Body of pancreas (tissue), 4 donors: ENCODE measurements around the gene SKI. TPM values are rescaled to one million over a fixed set of nuclear protein-coding genes. Genes with fewer than 3 reads are reported as not detected.

Experiments used
- ATAC-seq: fragments of 150-250 bp; one replicate; pipeline ENCODE4 v1.9.1; 2016
- DNase-seq, 4 donors: peaks; one replicate each; pipeline ENCODE4 v3.0.0-alpha.2; 2019
- H3K27ac ChIP-seq, 4 donors: fragments of 200-600 bp; sonication (generic); 1 replicate in 3 of 4; 2 replicates in 1 of 4; pipeline versions ENCODE4 v1.5.1 to v1.6.1; 2016 to 2019; ENCODE audit warnings: mild to moderate bottlenecking in 1 of 4, mixed read lengths in 1 of 4, moderate library complexity in 1 of 4
- H3K27me3 ChIP-seq, 2 donors: fragments of 200-600 bp; sonication (generic); one replicate each; pipeline ENCODE4 v1.6.0; 2016; ENCODE audit warnings: mild to moderate bottlenecking in 1 of 2
- H3K36me3 ChIP-seq, 2 donors: fragments of 200-600 bp; sonication (generic); replicated peaks in 1 of 2; 2 replicates each; pipeline ENCODE4 v1.5.1; 2016; ENCODE audit warnings: low read depth in 2 of 2; ENCODE audit not compliant: insufficient read depth in 1 of 2
- H3K4me1 ChIP-seq: fragments of 200-600 bp; sonication (generic); one replicate; pipeline ENCODE4 v1.6.0; 2016
- H3K4me3 ChIP-seq, 2 donors: fragments of 200-600 bp; sonication (generic); 1 replicate in 1 of 2; 2 replicates in 1 of 2; pipeline ENCODE4 v1.5.1; 2016 to 2019
- H3K9me3 ChIP-seq, 3 donors: fragments of 200-600 bp; sonication (generic); 1 replicate in 2 of 3; 2 replicates in 1 of 3; pipeline ENCODE4 v1.5.1; 2016
- POLR2A ChIP-seq, 3 donors: fragments of 450-650 bp; IDR thresholded peaks; one replicate each; pipeline ENCODE4 v1.6.1; 2016; ENCODE audit warnings: antibody characterized with exemption in 3 of 3, mild to moderate bottlenecking in 2 of 3
- WGBS, 2 donors: methylation state at CpG; one replicate each; pipeline ENCODE4 v1.1.5; 2017; 5-methylcytosine and 5-hydroxymethylcytosine counted together
- intact Hi-C: fragments of 100-400 bp; cut with DNase I; formaldehyde crosslinking; loops from one replicate; pipeline ENCODE4 v1.15.1; 2023
- total RNA-seq, 2 donors: library from RNA; depleted of rRNA; stranded (reverse); fragments of >200 nt; gene quantifications; one replicate each; pipeline ENCODE4 v1.1.0, GENCODE V29; 2016
- TF ChIP-seq, protein P1 (sequence below), 7 experiments: fragments of 450-650 bp in 4 of 7; fragments of 200-600 bp in 3 of 7; sonication (generic) in 3 of 7; IDR thresholded peaks; one replicate each; pipeline ENCODE4 v1.5.1; 2016 to 2019; ENCODE audit warnings: antibody characterized with exemption in 7 of 7

Gene SKI
- total RNA-seq, 2 donors from 2014 or later: 15.8 to 33.0 TPM

DNA sequence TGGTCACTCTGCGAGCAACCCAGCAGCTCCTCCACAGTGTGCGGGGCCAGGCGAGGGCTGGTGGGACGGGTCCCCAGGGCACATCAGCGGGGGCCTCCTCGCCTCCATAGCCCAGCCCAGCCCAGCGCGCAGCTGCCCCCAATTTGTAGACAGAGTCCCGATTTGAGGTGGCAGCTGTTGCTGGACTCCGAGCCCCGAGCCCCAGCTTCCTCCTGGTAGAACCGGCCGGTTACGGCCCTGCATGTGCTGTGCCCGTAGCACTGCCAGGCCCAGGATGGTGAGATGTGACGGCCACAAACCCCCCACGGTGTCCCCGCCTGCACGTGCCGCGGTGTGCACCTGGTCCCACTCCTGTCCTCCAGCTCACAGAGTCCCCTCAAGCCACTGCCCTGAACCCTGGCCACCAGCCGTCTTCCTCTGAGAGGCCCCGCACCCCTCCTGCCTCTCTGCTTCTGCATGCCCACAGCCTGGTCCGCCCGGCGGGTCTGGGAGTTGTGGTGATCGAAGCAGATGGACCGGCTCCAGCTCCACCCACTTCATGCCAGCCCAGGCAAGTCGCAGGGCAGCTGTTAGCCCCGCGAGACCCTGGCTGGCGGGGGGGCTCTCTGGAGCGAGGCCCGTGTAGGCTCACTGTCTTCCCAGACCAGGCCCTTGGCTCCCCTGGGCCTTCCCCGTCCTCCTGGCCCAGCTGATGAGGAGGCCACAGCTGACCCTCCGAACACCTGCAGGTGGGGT lies 107.8 kb downstream of the SKI start:
- Histone ChIP-seq H3K4me3 (no peak overlapping the region), H3K9me3 (no peaks in the 10 kb centered on the region), H3K4me1 (peaks cover 2% of the 10 kb centered on the region), H3K27ac (no peak overlapping the region), H3K27me3 (no peaks in the 10 kb centered on the region), H3K36me3 (no peaks in the 10 kb centered on the region)
- WGBS, 2 donors: 88 to 91% methylated on average over 10 to 36 of the region's 36 CpGs
- intact Hi-C loops: no loop called here
- ATAC-seq (no peak), DNase-seq (no peak)
- no peak for TF ChIP-seq POLR2A (IDR thresholded peaks at IDR 0.05)
- TF ChIP-seq, protein P1, sequence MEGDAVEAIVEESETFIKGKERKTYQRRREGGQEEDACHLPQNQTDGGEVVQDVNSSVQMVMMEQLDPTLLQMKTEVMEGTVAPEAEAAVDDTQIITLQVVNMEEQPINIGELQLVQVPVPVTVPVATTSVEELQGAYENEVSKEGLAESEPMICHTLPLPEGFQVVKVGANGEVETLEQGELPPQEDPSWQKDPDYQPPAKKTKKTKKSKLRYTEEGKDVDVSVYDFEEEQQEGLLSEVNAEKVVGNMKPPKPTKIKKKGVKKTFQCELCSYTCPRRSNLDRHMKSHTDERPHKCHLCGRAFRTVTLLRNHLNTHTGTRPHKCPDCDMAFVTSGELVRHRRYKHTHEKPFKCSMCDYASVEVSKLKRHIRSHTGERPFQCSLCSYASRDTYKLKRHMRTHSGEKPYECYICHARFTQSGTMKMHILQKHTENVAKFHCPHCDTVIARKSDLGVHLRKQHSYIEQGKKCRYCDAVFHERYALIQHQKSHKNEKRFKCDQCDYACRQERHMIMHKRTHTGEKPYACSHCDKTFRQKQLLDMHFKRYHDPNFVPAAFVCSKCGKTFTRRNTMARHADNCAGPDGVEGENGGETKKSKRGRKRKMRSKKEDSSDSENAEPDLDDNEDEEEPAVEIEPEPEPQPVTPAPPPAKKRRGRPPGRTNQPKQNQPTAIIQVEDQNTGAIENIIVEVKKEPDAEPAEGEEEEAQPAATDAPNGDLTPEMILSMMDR (IDR thresholded peaks at IDR 0.05): no peak

DNA sequence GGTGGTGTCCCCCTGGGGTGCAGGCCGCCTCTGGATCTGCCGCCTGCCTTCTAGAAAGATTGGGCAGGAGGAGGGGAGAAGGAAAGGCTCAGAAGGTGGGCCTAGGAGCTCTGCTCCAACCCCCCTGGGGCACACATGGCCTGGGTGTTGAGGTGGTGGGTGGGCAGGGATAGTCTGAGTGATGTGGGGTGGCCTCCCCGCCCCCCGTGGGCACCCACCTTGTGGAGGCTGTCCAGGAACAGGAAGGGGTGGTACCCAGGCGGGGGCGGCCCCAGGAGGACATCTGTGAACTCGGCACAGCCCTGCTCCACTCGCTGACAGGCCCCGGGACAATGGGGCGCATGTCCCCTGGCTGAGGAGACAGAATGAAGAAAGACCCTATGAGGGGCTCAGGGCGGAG lies 108.4 kb downstream of the SKI start:
- no peak for DNase-seq
- no peaks in the 10 kb centered on the region for H3K27me3 ChIP-seq
- no peak for TF ChIP-seq POLR2A (IDR thresholded peaks at IDR 0.05)
- TF ChIP-seq, protein P1 (IDR thresholded peaks at IDR 0.05): no peak
- no peak overlapping the region for H3K27ac ChIP-seq
- H3K36me3 ChIP-seq: no peaks in the 10 kb centered on the region
- 76 to 77% methylated on average over 2 to 11 of the region's 11 CpGs for WGBS, 2 donors
- H3K4me1 ChIP-seq: no peaks in the 10 kb centered on the region
- ATAC-seq: no peak
- H3K9me3 ChIP-seq: no peaks in the 10 kb centered on the region
- H3K4me3 ChIP-seq: no peak overlapping the region
- intact Hi-C loops: no loop called here

DNA sequence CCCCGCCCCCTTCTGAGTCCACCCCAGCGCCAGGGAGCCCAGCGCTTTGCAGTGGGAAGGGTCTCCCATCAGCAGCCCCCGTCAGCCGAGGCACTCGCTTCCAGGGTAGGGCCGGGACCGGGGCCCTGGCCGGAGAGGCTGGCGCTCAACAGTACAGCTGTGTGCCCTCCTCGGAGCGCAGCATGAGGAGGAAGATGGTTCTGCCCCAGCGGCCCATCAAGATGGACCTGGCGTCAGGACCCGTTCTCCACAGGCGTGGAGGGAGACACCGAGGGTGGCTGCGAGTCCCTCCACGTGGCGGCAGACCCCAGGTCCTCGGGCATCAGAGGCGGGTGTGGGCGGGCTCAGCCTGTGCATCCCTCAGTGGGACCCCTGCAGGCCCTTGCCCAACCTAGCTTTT lies 109.0 kb downstream of the SKI start:
- ATAC-seq (no peak), DNase-seq (no peak)
- H3K27ac ChIP-seq: no peak overlapping the region
- H3K36me3 ChIP-seq: no peaks in the 10 kb centered on the region
- no peaks in the 10 kb centered on the region for H3K4me1 ChIP-seq
- WGBS, 2 donors: 65 to 84% methylated on average over 5 to 18 of the region's 23 CpGs
- no peak for TF ChIP-seq POLR2A (IDR thresholded peaks at IDR 0.05)
- TF ChIP-seq, protein P1 (IDR thresholded peaks at IDR 0.05): no peak
- intact Hi-C loops: no loop called here
- no peaks in the 10 kb centered on the region for H3K27me3 ChIP-seq
- H3K4me3 ChIP-seq: no peak overlapping the region
- no peaks in the 10 kb centered on the region for H3K9me3 ChIP-seq

DNA sequence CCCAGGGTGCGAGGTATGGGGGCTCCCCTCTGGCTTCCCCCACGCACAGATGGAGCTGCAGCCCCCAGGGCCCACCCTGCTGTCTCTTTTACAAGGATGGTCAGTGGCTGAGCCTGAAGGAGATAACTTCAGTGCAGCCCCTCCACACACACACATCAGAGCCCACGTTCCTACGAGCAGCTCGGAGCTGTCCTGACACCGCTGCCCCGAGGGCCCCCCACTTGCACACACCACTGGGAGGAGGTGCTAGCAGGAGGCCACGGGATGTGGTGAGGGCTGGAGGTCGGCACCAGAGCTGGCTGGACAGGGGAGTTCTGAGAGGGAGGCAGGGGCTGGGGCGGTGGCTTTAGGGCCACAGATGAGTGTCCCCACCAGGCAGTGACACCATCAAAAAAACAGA lies 109.4 kb downstream of the SKI start:
- Histone ChIP-seq H3K4me3 (no peak overlapping the region), H3K27me3 (no peaks in the 10 kb centered on the region), H3K36me3 (no peaks in the 10 kb centered on the region), H3K9me3 (no peaks in the 10 kb centered on the region), H3K4me1 (no peaks in the 10 kb centered on the region), H3K27ac (no peak overlapping the region)
- 66 to 72% methylated on average over 4 to 10 of the region's 10 CpGs for WGBS, 2 donors
- TF ChIP-seq POLR2A (IDR thresholded peaks at IDR 0.05): no peak
- TF ChIP-seq, protein P1 (IDR thresholded peaks at IDR 0.05): no peak
- DNase-seq (no peak), ATAC-seq (no peak)
- intact Hi-C loops: no loop called here
